Epithelial cell of proximal tubule (primary cell): Measurements from ENCODE around the gene RASAL3. TPM values are rescaled to one million over a fixed set of nuclear protein-coding genes. Genes with fewer than 3 reads are reported as not detected.

Experiments used
- DNase-seq: peaks from one replicate; pipeline ENCODE4 v3.0.0-alpha.2; 2011; ENCODE audit warnings: low read depth
- H3K4me3 ChIP-seq: 2 replicates; pipeline ENCODE4 v1.5.1; 2011; ENCODE audit warnings: low read depth, mild to moderate bottlenecking, low read length
- total RNA-seq: library from RNA; depleted of rRNA; stranded (reverse); fragments of >200 nt; gene quantifications from 2 replicates; pipeline ENCODE4 v1.2.3, GENCODE V29; 2015
- TF ChIP-seq, protein P1 (sequence below): conservative IDR thresholded peaks from 2 replicates; pipeline ENCODE4 v1.5.1; 2012; ENCODE audit warnings: low read depth, mild to moderate bottlenecking, low read length

The RASAL3 gene
- total RNA-seq, 1 donor from 2014 or later: not detected

- DNase-seq: no peak
- no peak overlapping the region for H3K4me3 ChIP-seq
- TF ChIP-seq, protein P1, sequence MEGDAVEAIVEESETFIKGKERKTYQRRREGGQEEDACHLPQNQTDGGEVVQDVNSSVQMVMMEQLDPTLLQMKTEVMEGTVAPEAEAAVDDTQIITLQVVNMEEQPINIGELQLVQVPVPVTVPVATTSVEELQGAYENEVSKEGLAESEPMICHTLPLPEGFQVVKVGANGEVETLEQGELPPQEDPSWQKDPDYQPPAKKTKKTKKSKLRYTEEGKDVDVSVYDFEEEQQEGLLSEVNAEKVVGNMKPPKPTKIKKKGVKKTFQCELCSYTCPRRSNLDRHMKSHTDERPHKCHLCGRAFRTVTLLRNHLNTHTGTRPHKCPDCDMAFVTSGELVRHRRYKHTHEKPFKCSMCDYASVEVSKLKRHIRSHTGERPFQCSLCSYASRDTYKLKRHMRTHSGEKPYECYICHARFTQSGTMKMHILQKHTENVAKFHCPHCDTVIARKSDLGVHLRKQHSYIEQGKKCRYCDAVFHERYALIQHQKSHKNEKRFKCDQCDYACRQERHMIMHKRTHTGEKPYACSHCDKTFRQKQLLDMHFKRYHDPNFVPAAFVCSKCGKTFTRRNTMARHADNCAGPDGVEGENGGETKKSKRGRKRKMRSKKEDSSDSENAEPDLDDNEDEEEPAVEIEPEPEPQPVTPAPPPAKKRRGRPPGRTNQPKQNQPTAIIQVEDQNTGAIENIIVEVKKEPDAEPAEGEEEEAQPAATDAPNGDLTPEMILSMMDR: no peak
These were observed 41.9 kb downstream of the RASAL3 start for GRCh38 chr19:15422296-15423075.

GRCh38 chr19:15421721-15422260, 42.6 kb downstream of the RASAL3 start:
- no peak for DNase-seq

GRCh38 chr19:15421136-15421695, 43.1 kb downstream of the RASAL3 start:
- H3K4me3 ChIP-seq: no peak overlapping the region
- DNase-seq: no peak
- TF ChIP-seq, protein P1: no peak

More at GRCh38 chr19:15421721-15422260, 42.6 kb downstream of the RASAL3 start:
- TF ChIP-seq, protein P1: no peak
- no peak overlapping the region for H3K4me3 ChIP-seq

DNA sequence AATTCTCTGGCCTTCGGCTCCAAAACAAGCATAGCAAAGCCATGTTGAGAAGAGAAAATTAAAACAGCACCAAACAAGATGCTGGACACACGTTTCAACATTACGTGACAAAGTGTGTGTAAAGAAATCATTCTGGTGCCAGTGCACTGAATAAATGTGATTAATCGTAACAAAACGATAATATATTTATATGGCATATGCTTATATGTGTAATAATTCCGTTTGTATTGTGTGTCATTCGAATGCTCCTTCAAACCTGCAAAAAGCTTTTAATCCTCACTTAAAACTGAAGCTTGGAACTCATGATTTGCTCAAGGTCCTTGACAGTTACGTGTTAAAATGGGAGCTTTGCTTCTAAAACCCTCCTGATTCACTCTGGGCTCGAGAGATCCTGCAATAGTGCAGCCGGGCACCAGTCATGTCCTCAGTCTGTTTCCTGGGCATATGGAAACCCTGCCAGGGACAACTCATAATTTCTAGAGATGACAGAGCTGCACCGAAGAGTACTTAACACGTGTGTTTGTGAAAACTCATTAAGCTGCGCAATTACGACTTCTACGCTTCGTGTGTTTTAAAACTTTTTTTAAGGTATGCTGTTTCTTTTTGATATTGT, 44.8 kb downstream of the RASAL3 start:
- no peak for DNase-seq
- TF ChIP-seq, protein P1: no peak
- peak overlapping the region; percentile 62 for H3K4me3 ChIP-seq

DNA sequence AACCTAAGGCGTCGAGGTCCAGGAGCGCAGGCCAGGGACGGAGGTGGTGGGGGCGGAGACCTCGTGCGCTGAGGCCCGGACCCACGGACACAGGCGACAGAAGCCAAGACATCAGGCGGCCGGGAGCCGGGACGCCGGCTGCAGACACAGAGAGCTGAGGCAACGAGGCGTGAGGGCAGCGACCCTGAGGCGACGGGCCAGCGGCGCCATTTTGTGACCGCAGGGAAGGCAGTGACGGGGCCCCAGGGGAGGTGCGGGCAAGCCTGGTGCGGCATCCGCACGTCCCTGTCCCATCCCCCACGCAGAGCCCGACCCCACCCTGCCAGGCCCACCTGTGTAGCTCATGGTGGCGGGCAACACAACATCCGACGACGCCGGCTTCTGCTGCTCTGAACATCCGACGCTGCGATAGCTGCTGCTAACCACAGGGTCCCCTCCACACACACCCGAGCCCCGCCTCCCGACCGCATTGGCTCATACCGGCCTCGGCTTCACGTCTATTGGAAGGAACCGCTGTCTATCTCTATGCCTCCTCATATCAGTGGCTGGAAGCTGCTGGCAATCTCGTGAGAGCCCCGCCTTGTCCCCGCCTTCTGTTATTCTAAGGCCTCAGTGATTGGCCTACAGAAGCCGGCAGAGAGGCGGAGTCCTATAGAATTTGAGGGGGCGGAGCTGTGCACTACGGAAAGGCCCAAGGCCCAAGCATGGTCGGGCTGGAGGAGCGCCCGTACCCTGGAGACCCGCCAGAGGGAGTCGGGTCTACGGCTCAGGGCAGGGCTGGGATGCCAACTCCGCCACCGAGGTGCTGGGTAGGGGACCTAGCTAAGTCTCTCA, 45.5 kb downstream of the RASAL3 start, which contains the start of gene AKAP8L:
AKAP8L (minus strand) TSS at position 410 of the 834 bp plus-strand sequence; CDS start at position 345, 65 bp downstream.
- peak within 1 kb of the TSS; percentile 97 for H3K4me3 ChIP-seq
- DNase-seq: peak; percentile 97
- TF ChIP-seq, protein P1: peak; percentile 70

GRCh38 chr19:15418231-15418578, 46.1 kb downstream of the RASAL3 start:
- peak; percentile 25 for DNase-seq
- TF ChIP-seq, protein P1: no peak

More at GRCh38 chr19:15418231-15418578, 46.1 kb downstream of the RASAL3 start:
- H3K4me3 ChIP-seq: peak overlapping the region; percentile 97
